GM19463 (cell line): Measurements from ENCODE around the gene NPHP1.
"Not testable (repeated sequence)": the region's sequence is repeated elsewhere in the genome, so short reads cannot be mapped to it uniquely, and the experiment has no call there.

ENCODE experiments used
- ATAC-seq: cut with Tn5 transposase; IDR thresholded peaks from one replicate; pipeline ENCODE4 v1.9.1; 2021; ENCODE audit warnings: mild to moderate bottlenecking, moderate library complexity; ENCODE audit not compliant: unreplicated experiment

The NPHP1 gene

GRCh38 chr2:110198016-110198415, 6.8 kb downstream of the NPHP1 start:
- ATAC-seq, result no peak

- ATAC-seq, result no peak
These were observed 7.4 kb downstream of the NPHP1 start for GRCh38 chr2:110197452-110197851.

- not testable (repeated sequence) for ATAC-seq
These were observed 14.6 kb downstream of the NPHP1 start for GRCh38 chr2:110190169-110190568.

- no peak for ATAC-seq
These were observed 22.4 kb downstream of the NPHP1 start for GRCh38 chr2:110182449-110182848.

GRCh38 chr2:110180036-110180435, 24.8 kb downstream of the NPHP1 start:
- ATAC-seq, result no peak

GRCh38 chr2:110173523-110173922, 31.3 kb downstream of the NPHP1 start:
- no peak for ATAC-seq

- ATAC-seq, result no peak
These were observed 32.3 kb downstream of the NPHP1 start for GRCh38 chr2:110172506-110172905.

GRCh38 chr2:110170102-110170501, 34.7 kb downstream of the NPHP1 start:
- no peak for ATAC-seq

- no peak for ATAC-seq
These were observed 37.4 kb downstream of the NPHP1 start for GRCh38 chr2:110167326-110168000.

GRCh38 chr2:110166266-110166665, 38.5 kb downstream of the NPHP1 start:
- ATAC-seq, result no peak

- ATAC-seq, result peak; percentile 78
These were observed 47.5 kb downstream of the NPHP1 start for GRCh38 chr2:110157153-110157793.

GRCh38 chr2:110154828-110155227, 50.0 kb downstream of the NPHP1 start:
- ATAC-seq, result not testable (repeated sequence)

GRCh38 chr2:110154188-110154587, 50.6 kb downstream of the NPHP1 start:
- not testable (repeated sequence) for ATAC-seq

GRCh38 chr2:110153416-110153815, 51.4 kb downstream of the NPHP1 start:
- no peak for ATAC-seq

GRCh38 chr2:110152943-110153342, 51.9 kb downstream of the NPHP1 start:
- no peak for ATAC-seq

- no peak for ATAC-seq
These were observed 55.2 kb downstream of the NPHP1 start for GRCh38 chr2:110149330-110150220.

- ATAC-seq, result no peak
These were observed 57.9 kb downstream of the NPHP1 start for GRCh38 chr2:110146945-110147332.

GRCh38 chr2:110146183-110146944, 58.4 kb downstream of the NPHP1 start:
- no peak for ATAC-seq

GRCh38 chr2:110143982-110144381, 60.8 kb downstream of the NPHP1 start:
- ATAC-seq, result peak; percentile 66

GRCh38 chr2:110140401-110140800, 64.4 kb downstream of the NPHP1 start:
- ATAC-seq, result no peak

- no peak for ATAC-seq
These were observed 70.8 kb downstream of the NPHP1 start for GRCh38 chr2:110134025-110134424.
